ENCODE measurements around the gene COQ10A. TPM values are rescaled to one million over a fixed set of nuclear protein-coding genes. Genes with fewer than 3 reads are reported as not detected.

Gene COQ10A
- total RNA-seq, 1 donor from 2014 or later: 18.9 TPM

GRCh38 chr12:56242986-56243385 is 23.8 kb upstream of the COQ10A start:
- Mint-ChIP-seq H3K27me3 (ENCODE audit: unreplicated experiment) (peaks cover 4% of the 10 kb centered on the region), H3K4me1 (ENCODE audit: low read depth, unreplicated experiment) (no peaks in the 10 kb centered on the region), H3K27ac (ENCODE audit: unreplicated experiment) (no peak overlapping the region), H3K36me3 (ENCODE audit: unreplicated experiment) (no peaks in the 10 kb centered on the region), H3K9me3 (ENCODE audit: unreplicated experiment) (peaks cover 1% of the 10 kb centered on the region), H3K4me3 (ENCODE audit: unreplicated experiment) (no peak overlapping the region)
- no peak for TF ChIP-seq CTCF (IDR thresholded peaks at IDR 0.05; ENCODE audit: partially characterized antibody, unreplicated experiment)
- DNase-seq: no peak

- Mint-ChIP-seq H3K4me3 (ENCODE audit: unreplicated experiment) (no peak overlapping the region), H3K9me3 (ENCODE audit: unreplicated experiment) (peaks cover 1% of the 10 kb centered on the region), H3K27ac (ENCODE audit: unreplicated experiment) (no peak overlapping the region), H3K36me3 (ENCODE audit: unreplicated experiment) (no peaks in the 10 kb centered on the region), H3K4me1 (ENCODE audit: low read depth, unreplicated experiment) (no peaks in the 10 kb centered on the region), H3K27me3 (ENCODE audit: unreplicated experiment) (peaks cover 4% of the 10 kb centered on the region)
- TF ChIP-seq CTCF (IDR thresholded peaks at IDR 0.05; ENCODE audit: partially characterized antibody, unreplicated experiment): no peak
- DNase-seq: no peak
Observed at GRCh38 chr12:56243731-56244181, 23.0 kb upstream of the COQ10A start.

GRCh38 chr12:56244494-56244893 is 22.2 kb upstream of the COQ10A start:
- H3K27ac Mint-ChIP-seq (ENCODE audit: unreplicated experiment): no peak overlapping the region
- no peak for TF ChIP-seq CTCF (IDR thresholded peaks at IDR 0.05; ENCODE audit: partially characterized antibody, unreplicated experiment)
- H3K27me3 Mint-ChIP-seq (ENCODE audit: unreplicated experiment): peaks cover 4% of the 10 kb centered on the region
- H3K4me1 Mint-ChIP-seq (ENCODE audit: low read depth, unreplicated experiment): no peaks in the 10 kb centered on the region
- H3K9me3 Mint-ChIP-seq (ENCODE audit: unreplicated experiment): peaks cover 5% of the 10 kb centered on the region
- no peaks in the 10 kb centered on the region for H3K36me3 Mint-ChIP-seq (ENCODE audit: unreplicated experiment)
- DNase-seq: no peak
- H3K4me3 Mint-ChIP-seq (ENCODE audit: unreplicated experiment): no peak overlapping the region

- no peak overlapping the region for H3K4me3 Mint-ChIP-seq (ENCODE audit: unreplicated experiment)
- peaks cover 4% of the 10 kb centered on the region for H3K27me3 Mint-ChIP-seq (ENCODE audit: unreplicated experiment)
- H3K4me1 Mint-ChIP-seq (ENCODE audit: low read depth, unreplicated experiment): no peaks in the 10 kb centered on the region
- TF ChIP-seq CTCF (IDR thresholded peaks at IDR 0.05; ENCODE audit: partially characterized antibody, unreplicated experiment): no peak
- H3K36me3 Mint-ChIP-seq (ENCODE audit: unreplicated experiment): no peaks in the 10 kb centered on the region
- H3K9me3 Mint-ChIP-seq (ENCODE audit: unreplicated experiment): peaks cover 5% of the 10 kb centered on the region
- no peak for DNase-seq
- H3K27ac Mint-ChIP-seq (ENCODE audit: unreplicated experiment): no peak overlapping the region
Observed at GRCh38 chr12:56247923-56248322, 18.8 kb upstream of the COQ10A start.

- no peak for TF ChIP-seq CTCF (IDR thresholded peaks at IDR 0.05; ENCODE audit: partially characterized antibody, unreplicated experiment)
- Mint-ChIP-seq H3K27me3 (ENCODE audit: unreplicated experiment) (peaks cover 4% of the 10 kb centered on the region), H3K4me3 (ENCODE audit: unreplicated experiment) (no peak overlapping the region), H3K27ac (ENCODE audit: unreplicated experiment) (peak overlapping the region; percentile 38), H3K4me1 (ENCODE audit: low read depth, unreplicated experiment) (no peaks in the 10 kb centered on the region), H3K9me3 (ENCODE audit: unreplicated experiment) (peaks cover 5% of the 10 kb centered on the region), H3K36me3 (ENCODE audit: unreplicated experiment) (no peaks in the 10 kb centered on the region)
- DNase-seq: no peak
Observed at GRCh38 chr12:56248711-56249110, 18.0 kb upstream of the COQ10A start.
